ENCODE data around the gene SPG7. TPM values are rescaled to one million over a fixed set of nuclear protein-coding genes. Genes with fewer than 3 reads are reported as not detected.

SPG7 gene
- total RNA-seq, 1 experiment from 2014 or later: 98.5 TPM

DNA sequence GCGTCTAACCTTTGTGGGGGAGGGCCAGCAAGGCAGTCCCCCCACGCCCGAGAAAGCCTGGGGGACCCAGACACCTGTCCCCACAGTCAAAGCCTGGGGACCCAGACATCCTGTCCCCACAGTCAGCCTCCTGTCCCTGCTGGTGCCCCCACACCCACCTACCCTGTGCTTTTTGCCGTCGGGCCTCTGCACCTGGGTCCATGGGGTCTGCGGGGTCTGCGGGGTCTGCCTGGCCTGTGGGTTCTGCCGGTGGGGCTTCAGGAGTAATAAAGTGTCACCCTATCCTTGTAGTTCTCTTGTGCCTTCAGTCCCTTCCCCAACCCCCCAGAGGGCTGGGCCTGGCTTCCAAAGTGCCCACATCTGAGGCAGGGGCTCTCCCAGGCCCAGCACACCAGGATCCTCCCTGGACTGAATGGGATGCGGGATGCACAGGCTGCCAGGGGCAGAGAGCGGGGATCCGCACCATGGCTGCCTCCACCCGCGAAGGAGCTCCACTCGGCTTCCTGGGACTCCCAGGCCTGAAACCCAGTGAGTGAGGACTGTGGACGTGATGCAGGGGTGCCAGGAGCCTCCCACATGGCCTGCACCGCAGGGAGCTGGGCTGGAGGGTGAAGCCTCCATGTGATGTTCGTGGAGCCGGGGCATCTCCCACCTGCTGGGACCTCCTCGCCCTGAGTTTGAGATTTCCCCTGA is 88.9 kb downstream of the SPG7 start:
- DNase-seq (ENCODE audit: low read depth): no peak

- DNase-seq (ENCODE audit: low read depth): no peak
These were observed 90.0 kb downstream of the SPG7 start for GRCh38 chr16:89598199-89598598.

DNA sequence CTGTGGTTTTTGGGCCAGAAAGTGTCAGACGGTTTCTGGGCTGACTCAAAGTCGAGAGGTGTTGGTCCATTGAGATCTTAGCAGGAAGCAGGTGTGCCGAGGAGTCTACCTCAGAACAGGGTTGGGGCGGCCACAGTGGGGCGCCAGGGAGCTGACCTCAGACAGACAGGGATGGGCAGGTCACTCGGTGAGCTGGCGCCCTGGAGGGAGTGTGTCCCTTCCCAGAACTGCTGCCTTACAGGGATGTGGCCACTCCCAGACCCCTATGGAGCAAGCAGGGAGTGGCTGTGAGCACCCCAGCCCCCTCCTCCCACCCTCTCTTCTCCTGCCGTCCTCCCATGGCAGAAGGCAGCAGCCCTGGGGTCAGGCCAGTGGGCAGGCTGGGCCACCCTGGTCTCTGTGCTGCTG is 91.3 kb downstream of the SPG7 start:
- peak; percentile 47 for DNase-seq (ENCODE audit: low read depth)

DNA sequence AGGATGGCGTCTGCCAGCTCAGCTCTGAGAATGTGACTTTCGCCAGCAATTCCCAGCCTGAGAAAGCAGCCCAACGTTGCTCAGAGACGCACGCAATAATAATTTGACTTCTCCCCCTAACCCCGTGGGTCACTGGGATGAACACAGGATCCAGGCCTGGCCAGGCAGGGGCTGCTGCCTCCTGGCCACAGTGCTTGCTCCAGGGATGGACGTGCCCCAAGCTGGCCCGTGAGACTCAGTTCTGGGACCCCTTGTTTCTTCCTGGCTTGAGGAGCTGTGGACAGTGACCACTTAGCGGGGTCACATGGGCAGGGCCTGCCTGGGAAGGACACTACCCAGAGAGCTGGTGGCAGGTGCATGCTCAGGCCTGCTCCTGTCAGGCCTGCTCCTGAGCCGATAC is 91.7 kb downstream of the SPG7 start:
- DNase-seq (ENCODE audit: low read depth): no peak

GRCh38 chr16:89600427-89600826 is 92.2 kb downstream of the SPG7 start:
- no peak for DNase-seq (ENCODE audit: low read depth)

DNA sequence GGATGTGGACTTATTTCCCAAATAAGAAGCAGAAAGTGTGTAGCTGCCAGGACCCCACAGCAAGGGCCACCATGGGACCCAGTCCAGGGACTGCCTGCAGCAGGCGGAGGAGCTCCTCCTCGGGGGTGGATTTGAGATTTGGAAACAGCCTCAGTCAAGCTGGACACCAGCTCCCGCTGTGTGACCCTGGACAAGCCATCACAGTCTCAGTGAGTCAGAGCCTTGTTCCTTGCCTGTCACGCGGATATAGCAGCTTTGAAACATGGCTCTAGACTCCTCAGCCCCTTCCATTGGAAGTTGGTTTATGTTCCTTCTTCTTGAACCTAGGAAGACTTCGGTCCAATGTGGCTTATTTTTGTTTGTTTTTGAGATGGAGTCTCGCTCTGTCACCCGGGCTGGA is 92.8 kb downstream of the SPG7 start:
- DNase-seq (ENCODE audit: low read depth): no peak

GRCh38 chr16:89601906-89602272 is 93.7 kb downstream of the SPG7 start:
- DNase-seq (ENCODE audit: low read depth): no peak

GRCh38 chr16:89602273-89602951 is 94.2 kb downstream of the SPG7 start:
- DNase-seq (ENCODE audit: low read depth): peak; percentile 88

DNA sequence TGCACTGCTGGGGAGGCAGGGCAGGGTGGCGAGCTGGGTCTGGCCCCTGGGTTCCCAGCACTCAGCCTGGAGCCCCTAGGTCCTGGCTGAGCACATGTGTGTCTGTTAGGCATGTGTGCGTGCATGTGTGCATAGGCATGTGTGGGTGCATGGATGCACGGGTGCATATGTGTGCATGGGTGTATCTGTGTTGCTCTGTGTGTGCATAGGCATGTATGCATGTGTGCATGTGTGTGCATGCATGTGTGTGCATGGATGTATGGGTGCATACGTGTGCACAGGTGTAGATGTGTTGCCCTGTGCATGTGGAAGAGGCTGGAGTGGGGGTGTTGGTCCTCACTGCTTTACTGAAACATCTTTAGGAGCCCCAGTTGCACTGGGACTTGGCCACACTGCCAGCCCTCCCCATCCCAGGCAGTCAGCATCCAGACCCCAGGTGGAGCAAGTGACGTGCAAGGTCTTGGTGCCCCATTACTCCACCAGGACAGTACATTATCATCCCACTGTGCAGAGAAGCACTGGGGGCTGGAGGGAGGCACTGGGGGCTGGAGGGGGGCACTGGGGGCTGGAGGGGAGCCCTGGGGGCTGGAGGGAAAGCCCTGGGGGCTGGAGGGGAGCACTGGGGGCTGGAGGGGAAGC is 94.9 kb downstream of the SPG7 start:
- DNase-seq (ENCODE audit: low read depth): no peak

DNA sequence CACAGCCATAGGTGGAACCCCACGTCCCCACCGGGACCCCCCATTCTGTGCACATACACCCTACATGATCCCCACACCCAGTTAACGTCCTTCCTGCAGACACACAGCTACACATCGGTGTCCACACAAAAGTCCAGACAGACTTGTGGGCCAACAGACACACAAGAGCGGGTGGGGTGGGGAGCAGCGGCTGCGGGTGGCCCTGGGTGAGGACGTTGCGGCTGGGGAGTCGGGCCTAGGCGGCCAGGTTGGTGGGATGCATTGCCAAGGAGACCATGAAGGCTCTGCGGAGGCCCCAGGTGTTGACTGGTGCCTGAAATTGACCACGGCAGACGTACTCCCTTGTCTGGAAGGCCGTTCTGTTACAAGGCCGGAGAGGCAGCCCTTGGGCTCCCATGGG is 96.6 kb downstream of the SPG7 start:
- no peak for DNase-seq (ENCODE audit: low read depth)

DNA sequence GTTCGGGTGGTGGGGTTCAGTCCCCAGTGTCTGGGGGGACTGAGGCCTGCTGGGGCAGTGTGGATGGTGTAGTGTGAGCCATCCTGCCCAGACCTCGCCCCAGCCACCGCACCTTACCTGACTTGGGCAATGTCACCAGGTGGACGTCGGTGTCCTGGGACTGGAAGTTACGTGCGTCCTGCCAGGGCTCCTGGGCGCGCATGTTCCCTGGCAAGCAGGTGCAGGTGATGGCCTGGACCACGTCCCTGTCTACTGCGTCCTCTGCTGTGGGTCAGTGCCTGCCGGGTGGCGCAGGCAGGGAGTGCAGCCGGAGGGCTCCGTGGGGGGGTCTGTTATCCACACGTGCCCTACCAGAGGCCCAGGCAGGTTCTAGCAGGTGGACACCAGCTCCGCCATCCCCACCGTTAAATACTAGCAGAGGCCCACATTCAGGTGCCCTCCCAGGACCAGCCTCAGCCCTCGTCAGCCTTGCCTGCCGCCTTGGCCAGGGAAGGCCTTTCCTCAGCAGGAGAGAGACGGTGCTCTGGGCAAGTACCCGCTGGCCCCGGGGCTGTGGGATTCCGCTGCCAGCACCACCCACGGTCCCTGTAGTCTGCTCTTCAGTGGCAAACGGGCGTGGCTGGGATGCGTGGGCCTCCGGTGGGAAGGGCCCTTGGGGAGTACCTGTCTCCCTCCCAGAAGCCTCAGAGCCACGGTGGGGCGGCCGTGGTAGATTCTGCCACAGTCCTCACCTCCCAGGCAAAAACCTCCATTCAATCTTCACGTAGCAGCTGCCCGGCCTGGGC is 97.2 kb downstream of the SPG7 start:
- no peak for DNase-seq (ENCODE audit: low read depth)

DNA sequence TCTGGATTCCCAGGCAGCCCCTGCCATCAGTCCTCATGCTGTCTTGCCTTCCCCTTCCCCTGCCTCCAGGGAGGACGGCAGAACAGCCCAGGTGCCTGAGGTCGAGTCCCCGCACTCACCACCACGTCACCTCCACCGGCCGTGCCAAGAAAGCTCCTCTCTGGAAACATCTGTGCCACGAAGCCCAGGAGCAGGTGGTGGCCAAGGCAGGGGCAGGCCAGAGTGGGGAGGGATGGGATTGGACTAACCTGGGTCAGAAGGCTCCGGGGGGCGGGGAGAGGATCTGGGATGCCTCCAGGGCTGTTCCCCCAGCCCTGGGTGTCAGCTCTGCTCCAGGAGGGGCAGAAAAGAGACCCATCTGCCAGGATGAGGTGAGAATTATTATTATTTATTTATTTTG is 97.8 kb downstream of the SPG7 start:
- DNase-seq (ENCODE audit: low read depth): no peak

Small RNA genes within 50 kb of the gene (small RNA-seq; reads per million reads assigned to genes)
- not detected for gene SNORD68

Other genes starting within 250 kb of the SPG7 start
- 62.6 and 79.1 TPM in 2 replicates for gene ANKRD11, start 17.8 kb upstream of the SPG7 start, total RNA-seq (2014; rRNA removed; shearing (Covaris generic))
- gene RPL13, start 52.3 kb downstream of the SPG7 start, total RNA-seq (2014; rRNA removed; shearing (Covaris generic)): 4,778 and 6,062 TPM in 2 replicates
- gene CPNE7, start 67.4 kb downstream of the SPG7 start, total RNA-seq (2014; rRNA removed; shearing (Covaris generic)): 0.87 TPM in 1 of 2 replicates, not detected in the other
- gene DPEP1, start 105.2 kb downstream of the SPG7 start, total RNA-seq (2014; rRNA removed; shearing (Covaris generic)): not detected in 2 replicates
- 107 and 120 TPM in 2 replicates for gene CHMP1A, start 149.3 kb downstream of the SPG7 start, total RNA-seq (2014; rRNA removed; shearing (Covaris generic))
- 5.4 and 5.6 TPM in 2 replicates for gene SPATA33, start 149.4 kb downstream of the SPG7 start, total RNA-seq (2014; rRNA removed; shearing (Covaris generic))
- 39.2 and 44.5 TPM in 2 replicates for gene CDK10, start 178.3 kb downstream of the SPG7 start, total RNA-seq (2014; rRNA removed; shearing (Covaris generic))
- gene SPATA2L, start 193.3 kb downstream of the SPG7 start, total RNA-seq (2014; rRNA removed; shearing (Covaris generic)): 14.4 and 15.1 TPM in 2 replicates
- 13.4 and 16.0 TPM in 2 replicates for gene VPS9D1, start 212.5 kb downstream of the SPG7 start, total RNA-seq (2014; rRNA removed; shearing (Covaris generic))
- 14.8 and 17.6 TPM in 2 replicates for gene ZNF276, start 213.1 kb downstream of the SPG7 start, total RNA-seq (2014; rRNA removed; shearing (Covaris generic))